Ovary (tissue), 9 donors: ENCODE data around the gene CWF19L2. TPM values are rescaled to one million over a fixed set of nuclear protein-coding genes. Genes with fewer than 3 reads are reported as not detected.
"Not testable (repeated sequence)": the region's sequence is repeated elsewhere in the genome, so short reads cannot be mapped to it uniquely, and the experiment has no call there.

Source experiments
- DNase-seq, 5 donors: peaks; one replicate each; pipeline ENCODE4 v3.0.0-alpha.2; 2019 to 2020
- H3K27ac ChIP-seq, 2 donors: fragments of 200-600 bp; one replicate each; pipeline versions ENCODE4 v1.5.1 to v1.8.0; 2019 to 2022
- H3K27me3 ChIP-seq: fragments of 200-600 bp; one replicate; pipeline ENCODE4 v1.8.0; 2022
- H3K36me3 ChIP-seq: fragments of 200-600 bp; sonication (generic); one replicate; pipeline ENCODE4 v1.5.1; 2019
- H3K4me1 ChIP-seq: one replicate; pipeline ENCODE4 v1.8.1; 2013; ENCODE audit warnings: mild to moderate bottlenecking, moderate library complexity; ENCODE audit not compliant: insufficient read depth
- H3K4me3 ChIP-seq: fragments of 200-600 bp; sonication (generic); one replicate; pipeline ENCODE4 v1.5.1; 2017
- H3K9me3 ChIP-seq, 2 donors: fragments of 200-600 bp in 1 of 2; sonication (generic) in 1 of 2; one replicate each; pipeline versions ENCODE4 v1.5.1 to v1.8.1; 2013 to 2019; ENCODE audit warnings: mild to moderate bottlenecking in 1 of 2, moderate library complexity in 1 of 2
- CTCF ChIP-seq, 3 donors: fragments of 450-650 bp in 2 of 3; fragments of 200-600 bp in 1 of 3; IDR thresholded peaks; one replicate each; pipeline versions ENCODE4 v1.5.1 to v1.8.0; 2016 to 2022; ENCODE audit warnings: antibody characterized with exemption in 3 of 3, mild to moderate bottlenecking in 1 of 3
- EP300 ChIP-seq: sonication (generic); formaldehyde crosslinking; IDR thresholded peaks from one replicate; pipeline ENCODE4 v1.6.1; 2017; ENCODE audit warnings: antibody characterized with exemption
- POLR2A ChIP-seq: fragments of 450-650 bp; IDR thresholded peaks from one replicate; pipeline ENCODE4 v1.6.1; 2017; ENCODE audit warnings: antibody characterized with exemption, mild to moderate bottlenecking, moderate library complexity
- whole genome bisulfite sequencing, 3 donors: extraction: QIAGEN DNeasy Blood & Tissue Kit in 1 of 3; methylation state at CpG; one replicate each; pipeline versions ENCODE4 v1.1.5 to v1.1.7; 2013 to 2017; 5-methylcytosine and 5-hydroxymethylcytosine counted together
- intact Hi-C, 4 donors: fragments of 100-400 bp; cut with DNase I; formaldehyde crosslinking; loops; one replicate each; pipeline versions ENCODE4 v1.11.0 to v1.15.1; 2022 to 2023
- polyA plus RNA-seq, 2 donors: library from polyadenylated mRNA; stranded (reverse); fragments of 200-250 nt in 1 of 2; fragments of 350-450 nt in 1 of 2; fragmentation: Illumina TruSeq in 1 of 2; extraction: RNeasy Lipid Tissue Mini Kit (QIAGEN cat#74804) in 1 of 2; gene quantifications; one replicate each; pipeline ENCODE4 v1.2.3, GENCODE V29; 2013 to 2014
- total RNA-seq, 7 donors: library from RNA; depleted of rRNA in 2 of 7; stranded (reverse); fragments of >200 nt in 2 of 7; fragmentation: NEBNext Ultra II Directional in 3 of 7; extraction: Animal tissue kit (Norgen Biotek cat#: 25700) in 3 of 7; gene quantifications; one replicate each; pipeline versions ENCODE4 v1.1.0 to v1.2.4, GENCODE V29; 2016 to 2023
- donor health status: DM: no; HTN: no; CAD: no; lungs with moderate emphysema.
- donor health status: DM: no; HTN: no; CAD: no.
- donor health status: Bipolar disorder and iron deficiency.
- donor health status: DM: yes; HTN: yes; CAD: no.
- donor health status: DM: no; HTN: no; CAD: no.
- donor health status: DM: yes; HTN: yes; CAD: no.

CWF19L2 gene
- total and polyA plus RNA-seq, 9 donors, result 13.4 to 26.4 (median 20.7) TPM

GRCh38 chr11:107427569-107428180 lies 29.9 kb downstream of the CWF19L2 start:
- no peaks in the 10 kb centered on the region for H3K4me1 ChIP-seq
- peaks cover 3% of the 10 kb centered on the region for H3K36me3 ChIP-seq
- H3K4me3 ChIP-seq, result no peak overlapping the region
- WGBS, 3 donors, result 48 to 58% (median 50%) methylated on average over 2 of the region's 2 CpGs
- no peaks in the 10 kb centered on the region for H3K27me3 ChIP-seq
- H3K9me3 ChIP-seq, result no peaks in the 10 kb centered on the region
- TF ChIP-seq EP300 (no peak), POLR2A (no peak), CTCF (IDR thresholded peaks at IDR 0.05) (no peak)
- no peak for DNase-seq
- intact Hi-C loops, result no loop called here
- H3K27ac ChIP-seq, result no peak overlapping the region

- 79 to 87% (median 81%) methylated on average over 1 of the region's 1 CpG for WGBS, 3 donors
- Histone ChIP-seq H3K4me3 (no peak overlapping the region), H3K9me3 (no peaks in the 10 kb centered on the region), H3K36me3 (no peaks in the 10 kb centered on the region), H3K27ac (no peak overlapping the region), H3K4me1 (no peaks in the 10 kb centered on the region), H3K27me3 (no peaks in the 10 kb centered on the region)
- no peak for DNase-seq
- intact Hi-C loops, result no loop called here
- no peak for TF ChIP-seq CTCF (IDR thresholded peaks at IDR 0.05)
- TF ChIP-seq POLR2A, result no peak
- TF ChIP-seq EP300, result no peak
Measured at GRCh38 chr11:107413352-107413751, 44.3 kb downstream of the CWF19L2 start.

- H3K27ac ChIP-seq, result no peak overlapping the region
- no peaks in the 10 kb centered on the region for H3K36me3 ChIP-seq
- no peaks in the 10 kb centered on the region for H3K4me1 ChIP-seq
- DNase-seq, result no peak
- intact Hi-C loops, result no loop called here
- TF ChIP-seq POLR2A, result no peak
- 83 to 89% (median 86%) methylated on average over 1 of the region's 1 CpG for WGBS, 3 donors
- no peaks in the 10 kb centered on the region for H3K27me3 ChIP-seq
- H3K4me3 ChIP-seq, result no peak overlapping the region
- H3K9me3 ChIP-seq, result no peaks in the 10 kb centered on the region
Measured at GRCh38 chr11:107408762-107409211, 48.8 kb downstream of the CWF19L2 start.

- Histone ChIP-seq H3K36me3 (no peaks in the 10 kb centered on the region), H3K9me3 (no peaks in the 10 kb centered on the region), H3K27ac (no peak overlapping the region), H3K4me3 (no peak overlapping the region), H3K4me1 (no peaks in the 10 kb centered on the region), H3K27me3 (no peaks in the 10 kb centered on the region)
- WGBS, 3 donors, result 81 to 95% (median 92%) methylated on average over 1 of the region's 1 CpG
- TF ChIP-seq POLR2A, result no peak
- no peak for DNase-seq
- intact Hi-C loops, result no loop called here
Measured at GRCh38 chr11:107405260-107405659, 52.4 kb downstream of the CWF19L2 start.

- DNase-seq, intact Hi-C loops, H3K36me3 ChIP-seq, H3K27ac ChIP-seq, H3K27me3 ChIP-seq, H3K4me1 ChIP-seq, H3K4me3 ChIP-seq, H3K9me3 ChIP-seq: not testable (repeated sequence)
- 89 to 96% (median 90%) methylated on average over 2 of the region's 2 CpGs for WGBS, 3 donors
Measured at GRCh38 chr11:107401131-107401530, 56.5 kb downstream of the CWF19L2 start.

DNA sequence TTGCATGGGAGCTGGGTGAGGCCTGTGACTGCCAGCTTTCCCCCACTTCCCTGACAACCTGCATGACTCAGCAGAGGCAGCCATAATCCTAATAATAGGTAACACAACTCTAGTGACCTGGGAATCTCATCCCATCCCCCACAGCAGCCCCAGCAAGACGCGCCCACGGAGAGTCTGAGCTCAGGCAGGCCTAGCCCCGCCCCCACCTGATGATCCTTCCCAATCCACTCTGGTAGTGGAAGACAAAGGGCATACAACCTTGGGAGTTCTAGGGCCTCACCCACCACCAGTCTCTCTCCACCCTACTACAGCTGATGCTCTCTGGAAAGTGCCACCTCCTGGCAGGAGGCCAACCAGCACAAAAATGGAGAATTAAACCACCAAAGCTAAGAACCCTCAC lies 60.3 kb downstream of the CWF19L2 start:
- 89 to 100% (median 89%) methylated on average over 4 of the region's 4 CpGs for WGBS, 3 donors

More for the DNA sequence above, 60.3 kb downstream of the CWF19L2 start:
- Histone ChIP-seq H3K4me3 (no peak overlapping the region), H3K27me3 (no peaks in the 10 kb centered on the region), H3K27ac (no peak overlapping the region), H3K36me3 (no peaks in the 10 kb centered on the region), H3K9me3 (no peaks in the 10 kb centered on the region), H3K4me1 (no peaks in the 10 kb centered on the region)
- TF ChIP-seq CTCF (IDR thresholded peaks at IDR 0.05) (no peak), EP300 (no peak), POLR2A (no peak)
- intact Hi-C loops, result no loop called here
- no peak for DNase-seq
